Neural progenitor cell (in vitro differentiated cells): Measurements from ENCODE around the gene DMAC2. TPM values are rescaled to one million over a fixed set of nuclear protein-coding genes. Genes with fewer than 3 reads are reported as not detected.
A peak's percentile ranks its signal among the peaks of the same experiment; 100 is the strongest.

ENCODE experiments used
- DNase-seq: peaks from one replicate; pipeline ENCODE4 v3.0.0-alpha.2; 2016; ENCODE audit warnings: low spot score
- H2AFZ ChIP-seq: fragments of 200-600 bp; sonication (generic); replicated peaks from 2 replicates; pipeline ENCODE4 v1.6.1; 2016; ENCODE audit warnings: antibody characterized with exemption
- H3F3A ChIP-seq: fragments of 200-600 bp; sonication (generic); 2 replicates; pipeline ENCODE4 v1.6.1; 2016; ENCODE audit warnings: antibody characterized with exemption, low read depth
- H3K27ac ChIP-seq: fragments of 200-600 bp; sonication (generic); 2 replicates; pipeline ENCODE4 v1.5.1; 2016; ENCODE audit warnings: mild to moderate bottlenecking
- H3K27me3 ChIP-seq: fragments of 200-600 bp; sonication (generic); 2 replicates; pipeline ENCODE4 v1.6.1; 2016; ENCODE audit warnings: mild to moderate bottlenecking, moderate library complexity
- H3K36me3 ChIP-seq: fragments of 200-600 bp; sonication (generic); 2 replicates; pipeline ENCODE4 v1.5.1; 2016
- H3K4me1 ChIP-seq: fragments of 200-600 bp; sonication (generic); 2 replicates; pipeline ENCODE4 v1.6.1; 2016; ENCODE audit warnings: mixed run types
- H3K4me2 ChIP-seq: fragments of 200-600 bp; sonication (generic); 2 replicates; pipeline ENCODE4 v1.6.1; 2016
- H3K4me3 ChIP-seq: fragments of 200-600 bp; sonication (generic); 2 replicates; pipeline ENCODE4 v1.5.1; 2016
- H3K79me2 ChIP-seq: fragments of 200-600 bp; sonication (generic); 2 replicates; pipeline ENCODE4 v1.6.1; 2016; ENCODE audit warnings: low read depth
- H3K9ac ChIP-seq: fragments of 200-600 bp; sonication (generic); 2 replicates; pipeline ENCODE4 v1.6.1; 2016
- H3K9me3 ChIP-seq: fragments of 200-600 bp; sonication (generic); 2 replicates; pipeline ENCODE4 v1.5.1; 2016; ENCODE audit warnings: low read depth
- H4K20me1 ChIP-seq: fragments of 200-600 bp; sonication (generic); 2 replicates; pipeline ENCODE4 v1.6.1; 2016; ENCODE audit warnings: low read depth
- H3K27ac Mint-ChIP-seq: 3 replicates; pipeline ENCODE4 v1.8.0; 2021; ENCODE audit warnings: mixed read lengths
- H3K27me3 Mint-ChIP-seq: 2 replicates; pipeline ENCODE4 v1.8.0; 2022; ENCODE audit warnings: low read depth, mild to moderate bottlenecking, inconsistent platforms, moderate library complexity, mixed read lengths; ENCODE audit not compliant: insufficient read depth
- H3K36me3 Mint-ChIP-seq: 3 replicates; pipeline ENCODE4 v1.8.0; 2021; ENCODE audit warnings: mixed read lengths
- H3K4me1 Mint-ChIP-seq: 3 replicates; pipeline ENCODE4 v1.8.0; 2021; ENCODE audit warnings: mixed read lengths
- H3K4me3 Mint-ChIP-seq: 3 replicates; pipeline ENCODE4 v1.8.0; 2021; ENCODE audit warnings: mild to moderate bottlenecking, moderate library complexity, mixed read lengths
- H3K9me3 Mint-ChIP-seq: 3 replicates; pipeline ENCODE4 v1.8.0; 2020; ENCODE audit warnings: mixed read lengths
- CTCF ChIP-seq: fragments of 200-600 bp; sonication (generic); IDR thresholded peaks from 2 replicates; pipeline ENCODE4 v1.5.1; 2017; ENCODE audit warnings: antibody characterized with exemption, mild to moderate bottlenecking
- EZH2 ChIP-seq: fragments of 200-600 bp; sonication (generic); IDR thresholded peaks from 2 replicates; pipeline ENCODE4 v1.6.1; 2017; ENCODE audit warnings: antibody characterized with exemption, mild to moderate bottlenecking, moderate library complexity
- EZH2phosphoT487 ChIP-seq: fragments of 200-600 bp; sonication (generic); IDR thresholded peaks from 2 replicates; pipeline ENCODE4 v1.6.1; 2017; ENCODE audit warnings: antibody characterized with exemption
- total RNA-seq: library from RNA; depleted of rRNA; stranded (reverse); fragments of >200 nt; gene quantifications from 2 replicates; pipeline ENCODE4 v1.2.3, GENCODE V29; 2015; ENCODE audit warnings: low replicate concordance

DMAC2 gene
- total RNA-seq, 1 donor from 2014 or later, result 39.8 TPM

- Mint-ChIP-seq H3K9me3 (no peaks in the 10 kb centered on the region), H3K27ac (peak overlapping the region; percentile 15), H3K27me3 (peaks cover 8% of the 10 kb centered on the region), H3K36me3 (peaks cover 2% of the 10 kb centered on the region), H3K4me3 (peak overlapping the region; percentile 98), H3K4me1 (peaks cover 26% of the 10 kb centered on the region)
- Histone ChIP-seq H3K36me3 (no peaks in the 10 kb centered on the region), H3K4me1 (peaks cover 7% of the 10 kb centered on the region), H3K4me2 (no peak overlapping the region), H3K9me3 (no peaks in the 10 kb centered on the region), H3K27me3 (no peaks in the 10 kb centered on the region), H2AFZ (no peak overlapping the region), H3K79me2 (peaks cover 42% of the 10 kb centered on the region), H3K9ac (no peak overlapping the region), H3K4me3 (no peak overlapping the region), H3F3A (peaks cover 4% of the 10 kb centered on the region), H4K20me1 (no peaks in the 10 kb centered on the region), H3K27ac (no peak overlapping the region)
- TF ChIP-seq CTCF (no peak), EZH2 (no peak), EZH2phosphoT487 (no peak)
- no peak for DNase-seq
Observed at GRCh38 chr19:41395355-41395754, 44.4 kb downstream of the DMAC2 start.

- Histone ChIP-seq H3K79me2 (peaks cover 19% of the 10 kb centered on the region), H3F3A (peaks cover 4% of the 10 kb centered on the region), H3K4me2 (no peak overlapping the region), H2AFZ (no peak overlapping the region), H3K27ac (no peak overlapping the region), H3K9me3 (no peaks in the 10 kb centered on the region), H3K9ac (no peak overlapping the region), H3K4me3 (no peak overlapping the region), H4K20me1 (no peaks in the 10 kb centered on the region), H3K27me3 (no peaks in the 10 kb centered on the region), H3K4me1 (no peaks in the 10 kb centered on the region), H3K36me3 (no peaks in the 10 kb centered on the region)
- no peak for DNase-seq
- H3K36me3 Mint-ChIP-seq, result peaks cover 2% of the 10 kb centered on the region
- H3K9me3 Mint-ChIP-seq, result no peaks in the 10 kb centered on the region
- H3K4me1 Mint-ChIP-seq, result peaks cover 14% of the 10 kb centered on the region
- H3K27ac Mint-ChIP-seq, result no peak overlapping the region
- peaks cover 9% of the 10 kb centered on the region for H3K27me3 Mint-ChIP-seq
- TF ChIP-seq EZH2 (no peak), CTCF (no peak), EZH2phosphoT487 (no peak)
- no peak overlapping the region for H3K4me3 Mint-ChIP-seq
Observed at GRCh38 chr19:41392775-41393174, 46.9 kb downstream of the DMAC2 start.

GRCh38 chr19:41391618-41392017, 48.1 kb downstream of the DMAC2 start:
- H3K36me3 Mint-ChIP-seq, result peaks cover 2% of the 10 kb centered on the region
- H3K4me3 ChIP-seq, result no peak overlapping the region
- DNase-seq, result no peak
- H3K9ac ChIP-seq, result no peak overlapping the region
- no peaks in the 10 kb centered on the region for H3K9me3 Mint-ChIP-seq
- H3K79me2 ChIP-seq, result peaks cover 14% of the 10 kb centered on the region
- H3K4me1 ChIP-seq, result no peaks in the 10 kb centered on the region
- peaks cover 4% of the 10 kb centered on the region for H3F3A ChIP-seq
- no peak overlapping the region for H3K4me2 ChIP-seq
- TF ChIP-seq EZH2phosphoT487 (no peak), EZH2 (no peak), CTCF (no peak)
- peaks cover 5% of the 10 kb centered on the region for H3K27me3 Mint-ChIP-seq
- no peaks in the 10 kb centered on the region for H3K27me3 ChIP-seq
- H3K36me3 ChIP-seq, result no peaks in the 10 kb centered on the region
- H3K4me1 Mint-ChIP-seq, result peaks cover 11% of the 10 kb centered on the region
- no peak overlapping the region for H3K4me3 Mint-ChIP-seq
- no peak overlapping the region for H2AFZ ChIP-seq
- H3K27ac Mint-ChIP-seq, result no peak overlapping the region
- no peaks in the 10 kb centered on the region for H4K20me1 ChIP-seq
- no peaks in the 10 kb centered on the region for H3K9me3 ChIP-seq
- no peak overlapping the region for H3K27ac ChIP-seq
